HG03432 (cell line): ENCODE results near the gene TSSK2.
"Not testable (repeated sequence)": the region's sequence is repeated elsewhere in the genome, so short reads cannot be mapped to it uniquely, and the experiment has no call there.

Experiments used
- ATAC-seq: cut with Tn5 transposase; IDR thresholded peaks from one replicate; pipeline ENCODE4 v1.9.1; 2021; ENCODE audit warnings: mild to moderate bottlenecking, moderate library complexity; ENCODE audit not compliant: unreplicated experiment

The TSSK2 gene

DNA sequence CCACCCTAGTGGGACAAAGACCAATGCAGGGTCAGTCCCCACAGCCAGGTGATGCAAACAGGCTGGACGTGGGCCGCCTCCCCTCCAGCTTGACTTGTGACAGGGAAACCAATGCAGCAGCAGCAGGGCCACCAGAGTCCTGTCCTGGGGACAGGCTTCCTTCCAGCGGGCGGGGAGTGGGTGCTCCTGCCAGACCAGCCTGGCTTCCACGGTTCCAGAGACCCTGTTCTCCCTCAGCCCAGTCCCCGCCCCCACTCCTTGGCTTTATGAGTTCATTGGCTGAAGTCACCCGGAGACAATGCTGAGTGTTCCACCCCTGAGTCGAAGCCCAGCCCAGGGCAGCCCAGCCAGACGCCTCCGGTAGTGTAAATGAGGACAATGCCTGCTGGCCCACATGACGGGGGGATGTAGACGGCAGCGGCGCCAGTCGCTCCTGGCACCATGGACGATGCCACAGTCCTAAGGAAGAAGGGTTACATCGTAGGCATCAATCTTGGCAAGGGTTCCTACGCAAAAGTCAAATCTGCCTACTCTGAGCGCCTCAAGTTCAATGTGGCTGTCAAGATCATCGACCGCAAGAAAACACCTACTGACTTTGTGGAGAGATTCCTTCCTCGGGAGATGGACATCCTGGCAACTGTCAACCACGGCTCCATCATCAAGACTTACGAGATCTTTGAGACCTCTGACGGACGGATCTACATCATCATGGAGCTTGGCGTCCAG lies at the start of gene TSSK2:
Gene TSSK2 (plus strand): TSS at position 350 of the 726 bp plus-strand sequence. CDS start 92 bp downstream, at position 442.
- no peak for ATAC-seq

GRCh38 chr22:19081351-19081750 lies 49.8 kb upstream of the TSSK2 start:
- no peak for ATAC-seq

DNA sequence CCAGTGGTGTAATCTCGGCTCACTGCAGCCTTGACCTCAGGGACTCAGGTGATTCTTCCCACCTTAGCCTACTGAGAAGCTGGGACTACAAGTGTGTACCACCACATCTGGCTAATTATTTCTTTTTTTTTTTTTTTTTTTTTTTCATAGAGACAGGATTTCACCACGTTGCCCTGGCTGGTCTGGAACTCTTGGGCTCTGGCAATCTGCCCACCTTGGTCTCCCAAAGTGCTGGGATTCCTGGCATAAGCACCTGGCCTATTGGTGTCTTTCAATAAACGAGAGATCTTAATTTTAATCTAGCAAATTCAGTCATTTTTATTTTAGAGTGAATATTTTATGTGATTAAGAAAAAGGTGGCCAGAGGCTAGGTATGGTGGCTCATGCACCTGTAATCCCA lies 49.0 kb upstream of the TSSK2 start:
- ATAC-seq: no peak

GRCh38 chr22:19082793-19083192 lies 48.3 kb upstream of the TSSK2 start:
- ATAC-seq: no peak

GRCh38 chr22:19084126-19084525 lies 47.0 kb upstream of the TSSK2 start:
- not testable (repeated sequence) for ATAC-seq

- not testable (repeated sequence) for ATAC-seq
Observed at GRCh38 chr22:19084586-19084985, 46.5 kb upstream of the TSSK2 start.

DNA sequence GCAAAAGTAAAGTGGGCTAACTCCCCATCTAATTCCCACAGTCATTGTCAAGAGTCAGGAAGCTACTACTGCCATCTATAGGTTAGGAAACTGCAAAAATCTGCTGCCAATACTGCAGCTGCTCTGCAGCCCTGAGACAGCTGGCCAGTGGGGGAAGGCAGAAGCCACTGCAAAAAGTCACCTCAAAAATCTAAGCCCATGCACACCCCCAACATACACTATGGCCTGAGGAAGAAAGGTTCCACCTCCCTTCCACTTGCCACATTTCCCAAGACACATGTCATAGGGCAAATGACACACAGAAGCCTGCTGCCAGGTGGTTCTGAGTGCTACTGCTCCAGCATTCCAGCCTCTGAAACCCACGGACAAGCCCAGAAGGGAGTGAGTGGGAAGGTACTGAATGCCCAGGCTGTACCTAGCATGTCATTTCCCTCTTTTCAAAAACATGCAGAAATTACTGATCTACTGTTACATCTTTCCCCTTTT lies 45.8 kb upstream of the TSSK2 start:
- ATAC-seq: no peak

DNA sequence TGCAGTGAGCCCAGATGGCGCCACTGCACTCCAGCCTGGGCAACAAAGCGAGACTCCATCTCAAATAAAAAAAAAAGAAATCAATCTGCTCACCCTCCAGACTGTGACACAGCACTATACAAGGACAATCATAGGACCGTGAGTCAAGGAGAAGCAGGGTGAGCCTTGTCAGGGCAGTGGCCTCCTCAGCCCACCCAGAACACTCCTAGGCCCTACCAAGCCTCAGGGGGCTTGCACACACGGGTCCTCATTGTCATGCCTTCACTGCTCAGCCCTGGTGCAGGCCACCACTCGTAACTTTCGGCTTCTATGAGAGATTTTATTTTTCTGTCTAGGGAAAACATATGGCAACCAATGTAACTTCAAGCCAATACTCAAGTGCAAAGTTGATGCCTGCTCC lies 44.7 kb upstream of the TSSK2 start:
- ATAC-seq: no peak

- no peak for ATAC-seq
Observed at GRCh38 chr22:19086896-19087295, 44.2 kb upstream of the TSSK2 start.

DNA sequence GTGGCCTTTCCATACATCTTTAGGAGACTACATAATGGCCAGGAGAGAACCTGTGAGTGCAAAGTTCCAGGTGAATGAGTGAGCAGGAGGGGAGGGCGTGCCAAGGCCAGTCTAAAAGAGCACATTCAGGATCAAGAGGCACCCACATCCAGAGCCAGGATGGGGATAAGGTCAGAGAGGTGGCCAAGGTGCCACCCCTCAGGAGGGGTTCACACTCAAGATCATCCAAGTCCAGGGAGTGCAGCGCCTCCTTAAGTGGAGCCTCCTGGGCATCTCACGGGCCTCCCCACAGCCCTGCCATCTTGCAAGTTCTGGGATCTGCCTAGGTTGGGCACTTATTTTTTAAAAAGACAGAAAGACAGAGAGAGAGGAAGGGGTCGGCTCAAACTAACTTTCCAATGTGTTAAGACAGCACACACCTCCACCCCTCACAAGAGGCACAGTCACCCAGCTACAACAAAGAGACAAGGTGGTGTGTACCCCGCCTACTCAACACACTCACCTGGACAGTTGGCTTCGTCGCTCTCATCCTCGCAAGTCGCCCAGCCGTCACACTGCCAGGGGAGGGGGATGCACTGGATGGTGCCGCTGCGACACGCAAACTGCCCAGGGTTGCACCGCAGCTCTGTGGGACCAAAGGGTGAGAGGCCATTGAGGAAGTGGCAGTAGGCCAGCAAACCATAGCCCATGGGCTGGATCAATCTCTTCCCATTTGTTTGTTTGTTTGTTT lies 42.1 kb upstream of the TSSK2 start:
- no peak for ATAC-seq

DNA sequence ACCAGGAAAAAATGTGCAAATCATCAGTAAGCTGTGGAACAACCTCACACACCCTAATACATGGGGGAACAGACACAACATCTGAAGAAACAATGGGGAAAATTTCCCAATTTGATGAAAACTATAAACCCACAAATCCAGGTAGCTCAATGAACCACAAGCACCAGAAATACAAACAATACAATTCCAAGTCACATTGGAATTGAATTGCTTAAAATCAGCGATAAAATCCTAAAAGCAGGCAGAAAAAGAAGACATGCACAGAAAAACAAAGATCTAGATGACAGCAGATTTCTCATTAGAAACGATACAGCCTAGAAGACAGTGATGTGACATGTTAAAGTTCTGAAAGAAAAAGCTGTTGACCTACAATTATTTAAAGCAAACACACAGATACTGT lies 40.9 kb upstream of the TSSK2 start:
- no peak for ATAC-seq

DNA sequence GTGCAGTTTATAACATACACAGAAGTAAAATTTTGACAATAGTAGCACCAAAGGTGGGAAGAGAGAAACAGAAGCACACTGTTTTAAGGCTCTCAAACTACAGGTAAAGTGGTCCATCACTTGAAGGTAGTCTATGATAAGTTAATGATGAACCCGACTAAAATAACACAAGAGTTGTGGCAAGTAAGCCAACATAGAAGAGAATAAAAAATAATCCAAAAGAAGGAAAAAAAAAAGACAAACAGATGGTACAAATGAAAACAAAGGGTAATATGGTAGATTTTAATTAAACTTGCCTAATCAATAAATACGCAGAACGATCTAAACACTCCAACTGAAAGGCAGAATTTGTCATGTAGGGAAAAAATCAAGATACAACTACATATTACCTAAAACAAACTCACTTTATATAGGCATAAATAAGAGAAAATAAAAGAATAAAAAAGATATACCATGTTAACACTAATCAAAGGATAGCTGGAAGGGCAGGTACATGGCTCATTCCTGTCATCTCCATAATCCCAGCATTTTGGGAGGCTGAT lies 40.5 kb upstream of the TSSK2 start:
- no peak for ATAC-seq

- no peak for ATAC-seq
Observed at GRCh38 chr22:19092725-19093124, 38.4 kb upstream of the TSSK2 start.

DNA sequence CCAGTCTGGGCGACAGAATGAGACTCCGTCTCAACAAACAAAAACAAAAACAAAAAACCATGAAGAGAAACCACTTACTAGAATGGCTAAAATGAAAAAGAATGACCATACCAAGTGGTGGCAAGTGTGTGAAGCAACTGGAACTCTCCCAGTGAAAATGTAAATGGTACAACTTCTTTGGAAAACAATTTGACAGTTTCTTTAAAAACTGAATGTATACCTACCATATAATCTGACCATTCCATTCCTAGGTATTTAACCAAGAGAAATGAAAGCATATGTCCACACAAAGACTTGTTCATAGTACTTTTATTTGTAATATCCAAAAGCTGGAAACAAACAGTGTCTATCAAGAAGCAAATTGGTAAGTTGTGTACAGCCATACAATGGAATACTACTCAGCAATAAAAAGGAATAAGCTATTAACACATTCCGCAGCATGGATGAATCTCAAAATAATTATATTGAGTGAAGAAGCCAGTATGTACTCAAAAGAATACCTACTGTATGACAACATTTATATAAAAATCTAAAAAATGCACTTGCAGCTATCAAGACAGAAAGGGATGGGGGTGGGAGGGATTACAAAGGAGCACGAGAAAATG lies 36.6 kb upstream of the TSSK2 start:
- ATAC-seq: no peak

DNA sequence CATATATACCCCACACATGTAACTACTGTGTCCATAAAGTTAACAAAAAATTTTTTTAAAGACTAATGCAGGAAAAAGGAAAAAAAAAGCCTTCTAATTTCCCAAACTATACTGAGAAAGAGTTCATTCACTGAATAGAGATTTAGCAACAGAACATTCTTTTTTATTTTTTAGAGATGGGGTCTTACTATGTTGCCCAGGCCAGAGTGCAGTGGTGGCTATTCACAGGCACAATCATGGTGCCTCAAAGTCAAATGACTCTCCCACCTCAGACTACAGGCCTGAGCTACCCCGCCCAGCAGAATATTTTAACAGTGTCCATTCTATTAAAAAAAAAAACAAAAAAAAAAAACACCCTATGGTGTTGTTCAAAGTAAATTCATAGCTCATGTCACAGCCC lies 34.6 kb upstream of the TSSK2 start:
- no peak for ATAC-seq

- no peak for ATAC-seq
Observed at GRCh38 chr22:19097518-19097917, 33.6 kb upstream of the TSSK2 start.

DNA sequence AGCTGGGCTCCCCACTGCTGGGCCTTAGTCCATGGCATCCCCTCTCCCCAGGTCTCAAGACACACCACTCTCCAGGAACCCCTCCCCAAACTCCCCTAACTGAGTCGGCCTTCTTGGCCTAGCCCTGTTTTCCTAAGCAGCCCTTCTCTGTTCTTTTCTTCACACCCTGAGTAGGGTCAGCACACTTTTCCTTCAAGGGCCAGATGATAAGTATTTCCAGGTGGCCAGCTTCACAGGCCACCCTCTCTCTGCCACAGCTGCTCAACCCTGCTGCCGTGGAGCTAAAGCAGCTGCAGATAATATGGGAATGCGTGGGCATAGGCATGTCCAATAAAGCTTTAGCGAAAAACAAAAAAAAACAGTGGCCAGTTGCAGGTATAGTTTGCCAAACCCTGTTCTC lies 33.0 kb upstream of the TSSK2 start:
- ATAC-seq: no peak

DNA sequence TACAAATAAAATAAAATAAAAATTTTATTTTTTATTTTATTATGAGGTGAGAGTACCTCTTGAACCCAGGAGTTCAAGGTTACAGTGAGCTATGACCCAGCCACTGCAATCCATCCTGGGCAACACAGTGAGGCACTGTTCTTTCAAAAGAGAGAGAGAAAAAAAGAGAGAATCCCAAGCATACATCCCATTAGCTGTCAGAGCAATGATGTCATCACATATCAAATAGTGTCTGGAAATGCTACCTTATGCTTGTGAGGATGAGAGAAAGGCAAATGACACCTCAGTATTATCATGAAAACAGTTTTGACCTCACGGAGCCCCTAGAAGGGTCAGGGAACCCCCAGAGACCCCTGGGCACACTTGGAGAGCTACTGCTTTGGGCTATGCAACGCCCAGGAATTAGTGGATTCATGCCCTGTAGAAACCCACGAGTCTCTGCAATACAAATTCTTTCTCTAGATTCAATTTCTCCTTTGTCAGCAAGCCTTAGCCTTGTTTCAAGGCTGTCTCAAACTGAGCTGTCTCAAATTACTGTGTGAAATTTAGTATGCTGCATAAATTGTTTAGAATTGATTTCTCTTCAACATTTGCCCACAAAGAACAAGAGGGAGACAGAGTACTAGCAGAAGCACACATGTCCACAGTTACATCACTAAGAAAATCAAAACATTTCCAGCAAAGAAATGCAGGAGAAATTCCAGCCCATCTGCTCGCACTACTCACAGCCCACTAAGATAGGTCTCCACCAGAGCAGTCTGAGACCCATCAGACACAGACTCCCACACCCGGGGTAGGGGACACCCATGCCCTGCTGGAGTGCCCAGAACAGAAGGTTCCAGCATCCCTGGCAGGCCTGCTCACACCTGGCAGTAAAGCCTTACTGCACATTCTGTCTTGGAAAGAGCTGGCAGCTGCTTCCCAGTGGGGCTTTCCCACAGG lies 27.0 kb upstream of the TSSK2 start:
- ATAC-seq: no peak

DNA sequence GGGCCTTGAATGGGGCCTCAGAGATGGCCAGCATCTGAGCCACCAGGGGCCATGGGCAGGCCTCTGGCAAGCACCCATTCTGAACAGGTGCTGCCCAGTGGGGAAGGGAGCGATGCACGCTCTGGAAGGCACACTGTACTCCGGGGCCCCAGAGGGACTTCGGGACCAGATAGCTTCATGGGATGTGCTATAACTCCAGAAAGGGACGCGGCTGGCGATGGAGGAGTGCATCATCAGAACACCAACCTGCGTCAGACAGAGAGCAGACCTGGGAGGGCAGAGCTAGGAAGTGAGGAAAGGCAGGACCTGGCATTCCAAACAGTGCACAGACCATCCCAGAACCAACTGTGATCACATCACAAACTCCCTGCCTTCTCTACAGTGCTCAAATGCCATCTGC lies 25.7 kb upstream of the TSSK2 start:
- no peak for ATAC-seq
